ENCODE data around the gene GCSAM.

Gene GCSAM

DNA sequence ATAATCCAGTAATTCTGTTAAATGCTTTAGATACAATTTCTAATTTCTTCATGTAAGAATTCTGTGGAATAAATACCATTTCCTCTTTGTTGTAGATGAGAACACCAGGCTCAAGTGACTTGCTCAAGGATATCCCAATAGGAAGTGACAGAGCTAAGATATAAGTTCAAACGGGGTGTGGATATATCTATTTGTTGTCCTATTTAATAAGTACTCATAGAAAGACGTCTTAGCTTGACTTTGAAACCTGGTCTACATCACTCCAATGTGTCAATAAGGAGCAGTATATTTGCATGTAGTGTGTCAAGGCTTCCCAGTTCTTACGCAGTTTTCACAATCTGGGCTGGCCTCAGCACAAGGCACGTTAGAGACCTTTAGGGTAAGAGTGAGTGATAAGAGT lies 4.7 kb upstream of the GCSAM start:
- Histone ChIP-seq H3K9ac (ENCODE audit: low read length) (peak overlapping the region; percentile 86), H2AFZ (ENCODE audit: low read depth, low read length, severe bottlenecking) (peak overlapping the region; percentile 86), H3K9me3 (ENCODE audit: insufficient read depth, low read length) (no peaks in the 10 kb centered on the region), H3K79me2 (ENCODE audit: insufficient read depth, low read length) (peaks cover 8% of the 10 kb centered on the region), H3K4me3 (ENCODE audit: insufficient read depth, low read length, poor library complexity, severe bottlenecking) (no peak overlapping the region), H3K36me3 (ENCODE audit: low read length) (no peaks in the 10 kb centered on the region), H3K27ac (ENCODE audit: low read depth, low read length) (peak overlapping the region; percentile 94; the same call in 1 of the 2 replicates), H4K20me1 (ENCODE audit: low read depth, low read length) (no peaks in the 10 kb centered on the region), H3F3A (ENCODE audit: insufficient read depth) (peaks cover 31% of the 10 kb centered on the region), H3K4me2 (ENCODE audit: low read depth, low read length, poor library complexity, severe bottlenecking) (peak overlapping the region; percentile 95), H3K27me3 (ENCODE audit: low read length) (no peaks in the 10 kb centered on the region), H3K9me2 (replicated peaks; ENCODE audit: insufficient read depth, low read length) (no peaks in the 10 kb centered on the region)
- TF ChIP-seq, protein P1, sequence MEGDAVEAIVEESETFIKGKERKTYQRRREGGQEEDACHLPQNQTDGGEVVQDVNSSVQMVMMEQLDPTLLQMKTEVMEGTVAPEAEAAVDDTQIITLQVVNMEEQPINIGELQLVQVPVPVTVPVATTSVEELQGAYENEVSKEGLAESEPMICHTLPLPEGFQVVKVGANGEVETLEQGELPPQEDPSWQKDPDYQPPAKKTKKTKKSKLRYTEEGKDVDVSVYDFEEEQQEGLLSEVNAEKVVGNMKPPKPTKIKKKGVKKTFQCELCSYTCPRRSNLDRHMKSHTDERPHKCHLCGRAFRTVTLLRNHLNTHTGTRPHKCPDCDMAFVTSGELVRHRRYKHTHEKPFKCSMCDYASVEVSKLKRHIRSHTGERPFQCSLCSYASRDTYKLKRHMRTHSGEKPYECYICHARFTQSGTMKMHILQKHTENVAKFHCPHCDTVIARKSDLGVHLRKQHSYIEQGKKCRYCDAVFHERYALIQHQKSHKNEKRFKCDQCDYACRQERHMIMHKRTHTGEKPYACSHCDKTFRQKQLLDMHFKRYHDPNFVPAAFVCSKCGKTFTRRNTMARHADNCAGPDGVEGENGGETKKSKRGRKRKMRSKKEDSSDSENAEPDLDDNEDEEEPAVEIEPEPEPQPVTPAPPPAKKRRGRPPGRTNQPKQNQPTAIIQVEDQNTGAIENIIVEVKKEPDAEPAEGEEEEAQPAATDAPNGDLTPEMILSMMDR (IDR thresholded peaks at IDR 0.05; ENCODE audit: insufficient read depth, low read length, poor library complexity, severe bottlenecking): no peak
- no peak for TF ChIP-seq EZH2phosphoT487 (conservative IDR thresholded peaks at IDR 0.05; ENCODE audit: low read length)

DNA sequence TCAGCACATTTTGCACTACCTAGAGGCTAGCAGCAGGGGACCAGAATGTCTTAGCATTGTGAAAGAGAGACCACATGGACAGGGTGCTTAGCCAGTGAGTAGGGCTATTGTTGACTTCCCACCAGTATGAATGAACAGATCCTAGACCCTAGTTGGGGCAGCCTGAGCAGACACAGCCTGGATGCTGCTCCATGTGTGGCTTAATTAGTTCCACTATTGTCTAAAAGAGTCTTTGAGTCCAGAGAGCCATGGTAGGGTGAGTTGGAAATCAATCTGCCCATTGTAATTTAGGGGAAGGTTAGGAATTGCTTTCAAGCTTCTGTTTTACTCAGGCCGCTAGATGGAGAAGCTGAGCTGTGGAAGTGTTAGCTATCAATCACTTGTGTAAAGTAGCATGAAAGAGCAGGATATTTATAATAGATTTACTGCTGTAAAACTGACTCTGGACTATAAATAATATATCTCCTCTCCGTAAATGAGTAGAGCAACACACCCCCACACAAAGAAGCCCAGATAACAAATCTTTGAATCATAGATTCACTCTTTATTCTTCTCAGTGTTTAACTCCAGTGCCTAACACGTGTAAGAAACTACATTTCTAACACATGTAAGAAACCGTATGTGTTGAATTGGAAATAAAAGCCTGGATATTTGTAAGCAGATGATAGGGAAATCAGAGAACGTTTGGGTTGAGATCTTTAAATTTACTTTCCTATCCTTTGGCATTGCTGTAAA lies 4.1 kb upstream of the GCSAM start:
- H4K20me1 ChIP-seq (ENCODE audit: low read depth, low read length): no peaks in the 10 kb centered on the region

DNA sequence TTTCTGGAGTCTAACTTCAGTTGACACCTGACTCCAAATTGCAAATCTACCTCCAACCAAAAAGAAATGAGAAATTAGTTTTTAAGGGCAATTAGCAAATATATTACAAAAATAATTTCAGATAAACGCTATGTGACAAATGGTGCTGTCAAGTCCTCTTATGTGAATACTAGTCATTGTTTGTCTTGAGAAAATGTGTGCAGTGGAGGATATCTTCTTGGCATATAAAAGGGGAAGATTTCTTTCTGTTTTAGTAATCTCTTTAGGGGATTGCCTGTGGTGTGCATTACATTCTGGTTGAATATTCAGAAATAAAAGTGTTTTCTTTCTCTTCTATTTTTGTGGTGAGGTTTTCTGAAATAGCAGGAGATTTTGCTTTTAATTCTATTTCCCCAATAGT lies 3.0 kb upstream of the GCSAM start:
- H3K27ac ChIP-seq (ENCODE audit: low read depth, low read length): peak overlapping the region; percentile 94

More for the DNA sequence above, 4.1 kb upstream of the GCSAM start:
- no peaks in the 10 kb centered on the region for H3K9me2 ChIP-seq (replicated peaks; ENCODE audit: insufficient read depth, low read length)
- H3K79me2 ChIP-seq (ENCODE audit: insufficient read depth, low read length): peaks cover 14% of the 10 kb centered on the region
- H3K4me2 ChIP-seq (ENCODE audit: low read depth, low read length, poor library complexity, severe bottlenecking): peak overlapping the region; percentile 95
- peak overlapping the region; percentile 86 for H3K9ac ChIP-seq (ENCODE audit: low read length)
- H3K9me3 ChIP-seq (ENCODE audit: insufficient read depth, low read length): no peaks in the 10 kb centered on the region
- H3K4me3 ChIP-seq (ENCODE audit: insufficient read depth, low read length, poor library complexity, severe bottlenecking): no peak overlapping the region
- peak overlapping the region; percentile 94 for H3K27ac ChIP-seq (ENCODE audit: low read depth, low read length)
- TF ChIP-seq, protein P1 (IDR thresholded peaks at IDR 0.05; ENCODE audit: insufficient read depth, low read length, poor library complexity, severe bottlenecking): peak; percentile 91
- no peak for TF ChIP-seq EZH2phosphoT487 (conservative IDR thresholded peaks at IDR 0.05; ENCODE audit: low read length)
- H3K36me3 ChIP-seq (ENCODE audit: low read length): no peaks in the 10 kb centered on the region
- no peaks in the 10 kb centered on the region for H3K27me3 ChIP-seq (ENCODE audit: low read length)
- H3F3A ChIP-seq (ENCODE audit: insufficient read depth): peaks cover 38% of the 10 kb centered on the region
- H2AFZ ChIP-seq (ENCODE audit: low read depth, low read length, severe bottlenecking): peak overlapping the region; percentile 86

More for the DNA sequence above, 3.0 kb upstream of the GCSAM start:
- H2AFZ ChIP-seq (ENCODE audit: low read depth, low read length, severe bottlenecking): no peak overlapping the region
- peak overlapping the region; percentile 86 for H3K9ac ChIP-seq (ENCODE audit: low read length)
- peak overlapping the region; percentile 6 for H3K4me3 ChIP-seq (ENCODE audit: insufficient read depth, low read length, poor library complexity, severe bottlenecking)
- peaks cover 25% of the 10 kb centered on the region for H3K79me2 ChIP-seq (ENCODE audit: insufficient read depth, low read length)
- no peaks in the 10 kb centered on the region for H3K27me3 ChIP-seq (ENCODE audit: low read length)
- no peaks in the 10 kb centered on the region for H3K9me2 ChIP-seq (replicated peaks; ENCODE audit: insufficient read depth, low read length)
- no peaks in the 10 kb centered on the region for H3K36me3 ChIP-seq (ENCODE audit: low read length)
- TF ChIP-seq, protein P1 (IDR thresholded peaks at IDR 0.05; ENCODE audit: insufficient read depth, low read length, poor library complexity, severe bottlenecking): no peak
- TF ChIP-seq EZH2phosphoT487 (conservative IDR thresholded peaks at IDR 0.05; ENCODE audit: low read length): no peak
- no peaks in the 10 kb centered on the region for H3K9me3 ChIP-seq (ENCODE audit: insufficient read depth, low read length)
- peak overlapping the region; percentile 95 for H3K4me2 ChIP-seq (ENCODE audit: low read depth, low read length, poor library complexity, severe bottlenecking)
- H3F3A ChIP-seq (ENCODE audit: insufficient read depth): peaks cover 49% of the 10 kb centered on the region
- H4K20me1 ChIP-seq (ENCODE audit: low read depth, low read length): no peaks in the 10 kb centered on the region

Measured in SU-DHL-6 (cell line).